Measurements from ENCODE around the gene KYNU.
A peak's percentile ranks its signal among the peaks of the same experiment; 100 is the strongest.

Gene KYNU

GRCh38 chr2:142870526-142870925, 6.9 kb upstream of the KYNU start:
- ChIA-PET POLR2A (no interaction called here), CTCF (no interaction called here)
- Histone ChIP-seq H3K36me3 (ENCODE audit: control insufficient read depth in 4 of 4, insufficient read depth in 4 of 4, low read length in 3 of 4) (no peaks in the 10 kb centered on the region), H3K9me3 (ENCODE audit: control extremely low read depth in 1 of 5, control insufficient read depth in 4 of 5, insufficient read depth in 2 of 5, low read depth in 1 of 5, low read length in 4 of 5) (no peaks in the 10 kb centered on the region), H3K27ac (ENCODE audit: insufficient read depth in 1 of 2, low read depth in 1 of 2, low read length in 2 of 2, poor library complexity in 1 of 2, severe bottlenecking in 2 of 2) (no peak overlapping the region), H3K4me1 (ENCODE audit: control extremely low read depth in 1 of 4, control insufficient read depth in 4 of 4, insufficient read depth in 4 of 4, low read length in 3 of 4) (peaks cover 2 to 16% (median 8%) of the 10 kb centered on the region in 4 experiments), H3K4me3 (ENCODE audit: control insufficient read depth in 1 of 7, extremely low read depth in 1 of 7, insufficient read depth in 4 of 7, low read depth in 2 of 7, low read length in 6 of 7) (no peak overlapping the region), H3K27me3 (replicated peaks in 2 of 5; ENCODE audit: control insufficient read depth in 4 of 5, insufficient read depth in 5 of 5, low read length in 4 of 5) (no peaks in the 10 kb centered on the region)
- WGBS (ENCODE audit: insufficient coverage): 100% methylated on average over 2 of the region's 2 CpGs
- no peak for DNase-seq

DNA sequence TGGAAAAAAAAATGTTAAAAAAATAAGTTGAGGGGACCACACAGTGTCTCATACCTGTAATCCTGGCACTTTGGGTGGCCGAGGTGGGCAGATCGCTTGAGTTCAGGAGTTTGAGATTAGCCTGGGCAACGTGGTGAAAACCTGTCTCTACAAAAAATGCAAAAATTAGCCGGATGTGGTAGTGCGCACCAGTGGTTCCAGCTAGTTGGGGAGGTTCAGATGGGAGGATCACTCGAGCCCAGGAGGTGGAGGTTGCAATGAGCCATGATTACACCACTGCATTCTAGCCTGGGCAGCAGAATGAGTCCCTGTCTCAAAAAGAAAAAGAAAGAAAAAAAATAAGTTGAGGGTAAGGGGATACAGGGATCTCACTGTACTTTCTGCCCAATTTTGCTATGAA, 6.1 kb upstream of the KYNU start:
- CTCF ChIA-PET: no interaction called here
- DNase-seq: no peak
- Histone ChIP-seq H3K27ac (ENCODE audit: insufficient read depth in 1 of 2, low read depth in 1 of 2, low read length in 2 of 2, poor library complexity in 1 of 2, severe bottlenecking in 2 of 2) (no peak overlapping the region), H3K4me1 (ENCODE audit: control extremely low read depth in 1 of 4, control insufficient read depth in 4 of 4, insufficient read depth in 4 of 4, low read length in 3 of 4) (peaks cover 0 to 8% (median 2%) of the 10 kb centered on the region in 4 experiments), H3K4me3 (ENCODE audit: control insufficient read depth in 1 of 7, extremely low read depth in 1 of 7, insufficient read depth in 4 of 7, low read depth in 2 of 7, low read length in 6 of 7) (no peak overlapping the region), H3K36me3 (ENCODE audit: control insufficient read depth in 4 of 4, insufficient read depth in 4 of 4, low read length in 3 of 4) (no peaks in the 10 kb centered on the region), H3K27me3 (replicated peaks in 2 of 5; ENCODE audit: control insufficient read depth in 4 of 5, insufficient read depth in 5 of 5, low read length in 4 of 5) (no peaks in the 10 kb centered on the region), H3K9me3 (ENCODE audit: control extremely low read depth in 1 of 5, control insufficient read depth in 4 of 5, insufficient read depth in 2 of 5, low read depth in 1 of 5, low read length in 4 of 5) (no peaks in the 10 kb centered on the region)
- POLR2A ChIA-PET: no interaction called here
- 98% methylated on average over 5 of the region's 6 CpGs for WGBS (ENCODE audit: insufficient coverage)

- 95% methylated on average over 2 of the region's 6 CpGs for WGBS (ENCODE audit: insufficient coverage)
- H3K9me3 ChIP-seq (ENCODE audit: control extremely low read depth in 1 of 5, control insufficient read depth in 4 of 5, insufficient read depth in 2 of 5, low read depth in 1 of 5, low read length in 4 of 5): no peaks in the 10 kb centered on the region
- no peaks in the 10 kb centered on the region for H3K36me3 ChIP-seq (ENCODE audit: control insufficient read depth in 4 of 4, insufficient read depth in 4 of 4, low read length in 3 of 4)
- POLR2A ChIA-PET: no interaction called here
- no peak overlapping the region for H3K4me3 ChIP-seq (ENCODE audit: control insufficient read depth in 1 of 7, extremely low read depth in 1 of 7, insufficient read depth in 4 of 7, low read depth in 2 of 7, low read length in 6 of 7)
- H3K27ac ChIP-seq (ENCODE audit: insufficient read depth in 1 of 2, low read depth in 1 of 2, low read length in 2 of 2, poor library complexity in 1 of 2, severe bottlenecking in 2 of 2): no peak overlapping the region
- CTCF ChIA-PET: no interaction called here
- H3K27me3 ChIP-seq (replicated peaks in 2 of 5; ENCODE audit: control insufficient read depth in 4 of 5, insufficient read depth in 5 of 5, low read length in 4 of 5): no peaks in the 10 kb centered on the region
- peak in 1 of 3 donors; percentile 27 for DNase-seq
- no peaks in the 10 kb centered on the region for H3K4me1 ChIP-seq (ENCODE audit: control extremely low read depth in 1 of 4, control insufficient read depth in 4 of 4, insufficient read depth in 4 of 4, low read length in 3 of 4)
Measured at GRCh38 chr2:142872882-142873724, 4.4 kb upstream of the KYNU start.

GRCh38 chr2:142873831-142874287, 3.6 kb upstream of the KYNU start:
- ChIA-PET CTCF (no interaction called here), POLR2A (no interaction called here)
- Histone ChIP-seq H3K4me1 (ENCODE audit: control extremely low read depth in 1 of 4, control insufficient read depth in 4 of 4, insufficient read depth in 4 of 4, low read length in 3 of 4) (no peaks in the 10 kb centered on the region), H3K36me3 (ENCODE audit: control insufficient read depth in 4 of 4, insufficient read depth in 4 of 4, low read length in 3 of 4) (no peaks in the 10 kb centered on the region), H3K4me3 (ENCODE audit: control insufficient read depth in 1 of 7, extremely low read depth in 1 of 7, insufficient read depth in 4 of 7, low read depth in 2 of 7, low read length in 6 of 7) (no peak overlapping the region), H3K27ac (ENCODE audit: insufficient read depth in 1 of 2, low read depth in 1 of 2, low read length in 2 of 2, poor library complexity in 1 of 2, severe bottlenecking in 2 of 2) (peak overlapping the region in 1 of 2 experiments; percentile 6), H3K27me3 (replicated peaks in 2 of 5; ENCODE audit: control insufficient read depth in 4 of 5, insufficient read depth in 5 of 5, low read length in 4 of 5) (no peaks in the 10 kb centered on the region), H3K9me3 (ENCODE audit: control extremely low read depth in 1 of 5, control insufficient read depth in 4 of 5, insufficient read depth in 2 of 5, low read depth in 1 of 5, low read length in 4 of 5) (no peaks in the 10 kb centered on the region)
- WGBS (ENCODE audit: insufficient coverage): no CpG with 5 or more reads among the region's 1 CpG
- DNase-seq: no peak

- Histone ChIP-seq H3K27ac (ENCODE audit: insufficient read depth in 1 of 2, low read depth in 1 of 2, low read length in 2 of 2, poor library complexity in 1 of 2, severe bottlenecking in 2 of 2) (peak overlapping the region in 1 of 2 experiments; percentile 6), H3K4me3 (ENCODE audit: control insufficient read depth in 1 of 7, extremely low read depth in 1 of 7, insufficient read depth in 4 of 7, low read depth in 2 of 7, low read length in 6 of 7) (no peak overlapping the region), H3K9me3 (ENCODE audit: control extremely low read depth in 1 of 5, control insufficient read depth in 4 of 5, insufficient read depth in 2 of 5, low read depth in 1 of 5, low read length in 4 of 5) (no peaks in the 10 kb centered on the region), H3K36me3 (ENCODE audit: control insufficient read depth in 4 of 4, insufficient read depth in 4 of 4, low read length in 3 of 4) (no peaks in the 10 kb centered on the region), H3K4me1 (ENCODE audit: control extremely low read depth in 1 of 4, control insufficient read depth in 4 of 4, insufficient read depth in 4 of 4, low read length in 3 of 4) (no peaks in the 10 kb centered on the region), H3K27me3 (replicated peaks in 2 of 5; ENCODE audit: control insufficient read depth in 4 of 5, insufficient read depth in 5 of 5, low read length in 4 of 5) (no peaks in the 10 kb centered on the region)
- ChIA-PET POLR2A (no interaction called here), CTCF (no interaction called here)
- 100% methylated on average over 2 of the region's 2 CpGs for WGBS (ENCODE audit: insufficient coverage)
- no peak for DNase-seq
Measured at GRCh38 chr2:142874293-142874814, 3.1 kb upstream of the KYNU start.

DNA sequence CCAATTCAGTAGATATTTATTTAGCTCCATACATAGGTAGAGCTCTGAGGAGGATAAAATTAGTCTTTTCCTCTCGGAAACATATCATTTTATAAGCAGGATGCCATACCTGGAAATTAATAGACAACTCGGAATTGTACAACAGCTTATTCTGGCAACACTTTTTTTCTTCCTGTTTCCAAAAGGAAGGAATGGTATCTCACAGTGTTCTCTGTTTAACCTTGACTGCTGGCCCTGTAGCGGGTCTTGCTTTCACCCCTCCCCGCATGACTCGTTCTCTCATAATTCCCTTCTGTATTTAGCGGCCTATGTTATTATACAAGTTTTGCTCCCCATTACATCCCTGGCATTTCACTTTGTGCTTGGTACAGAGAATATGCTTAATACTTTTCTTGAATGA, 2.5 kb upstream of the KYNU start:
- ChIA-PET POLR2A (no interaction called here), CTCF (no interaction called here)
- no peaks in the 10 kb centered on the region for H3K4me1 ChIP-seq (ENCODE audit: control extremely low read depth in 1 of 4, control insufficient read depth in 4 of 4, insufficient read depth in 4 of 4, low read length in 3 of 4)
- H3K27me3 ChIP-seq (replicated peaks in 2 of 5; ENCODE audit: control insufficient read depth in 4 of 5, insufficient read depth in 5 of 5, low read length in 4 of 5): no peaks in the 10 kb centered on the region
- 97% methylated on average over 4 of the region's 6 CpGs for WGBS (ENCODE audit: insufficient coverage)
- no peak overlapping the region for H3K4me3 ChIP-seq (ENCODE audit: control insufficient read depth in 1 of 7, extremely low read depth in 1 of 7, insufficient read depth in 4 of 7, low read depth in 2 of 7, low read length in 6 of 7)
- DNase-seq: no peak
- no peaks in the 10 kb centered on the region for H3K36me3 ChIP-seq (ENCODE audit: control insufficient read depth in 4 of 4, insufficient read depth in 4 of 4, low read length in 3 of 4)
- H3K9me3 ChIP-seq (ENCODE audit: control extremely low read depth in 1 of 5, control insufficient read depth in 4 of 5, insufficient read depth in 2 of 5, low read depth in 1 of 5, low read length in 4 of 5): no peaks in the 10 kb centered on the region
- no peak overlapping the region for H3K27ac ChIP-seq (ENCODE audit: insufficient read depth in 1 of 2, low read depth in 1 of 2, low read length in 2 of 2, poor library complexity in 1 of 2, severe bottlenecking in 2 of 2)

DNA sequence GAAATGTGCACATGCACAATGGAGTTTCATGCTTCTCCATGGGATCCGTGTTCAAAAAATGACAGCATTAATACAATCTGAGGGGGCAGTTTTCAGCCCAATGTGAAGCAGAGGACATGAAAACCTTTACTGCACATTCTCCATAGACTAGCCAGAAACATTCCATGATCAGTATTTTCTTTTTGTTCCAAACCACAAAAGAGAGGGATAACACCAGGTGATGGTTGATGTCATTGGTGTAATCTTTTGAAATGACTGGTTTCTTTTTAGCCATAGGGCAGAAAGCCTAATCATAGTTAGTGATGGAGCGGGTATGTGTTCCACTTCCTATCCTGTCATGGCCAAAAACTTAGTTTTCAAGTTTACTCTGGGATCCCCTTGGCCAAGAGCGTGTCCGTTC, 1.8 kb upstream of the KYNU start:
- DNase-seq: no peak
- H3K27ac ChIP-seq (ENCODE audit: insufficient read depth in 1 of 2, low read depth in 1 of 2, low read length in 2 of 2, poor library complexity in 1 of 2, severe bottlenecking in 2 of 2): no peak overlapping the region
- POLR2A ChIA-PET: no interaction called here
- H3K36me3 ChIP-seq (ENCODE audit: control insufficient read depth in 4 of 4, insufficient read depth in 4 of 4, low read length in 3 of 4): no peaks in the 10 kb centered on the region
- H3K9me3 ChIP-seq (ENCODE audit: control extremely low read depth in 1 of 5, control insufficient read depth in 4 of 5, insufficient read depth in 2 of 5, low read depth in 1 of 5, low read length in 4 of 5): no peaks in the 10 kb centered on the region
- H3K4me1 ChIP-seq (ENCODE audit: control extremely low read depth in 1 of 4, control insufficient read depth in 4 of 4, insufficient read depth in 4 of 4, low read length in 3 of 4): no peaks in the 10 kb centered on the region
- H3K27me3 ChIP-seq (replicated peaks in 2 of 5; ENCODE audit: control insufficient read depth in 4 of 5, insufficient read depth in 5 of 5, low read length in 4 of 5): no peaks in the 10 kb centered on the region
- 93% methylated on average over 2 of the region's 4 CpGs for WGBS (ENCODE audit: insufficient coverage)
- CTCF ChIA-PET: no interaction called here
- no peak overlapping the region for H3K4me3 ChIP-seq (ENCODE audit: control insufficient read depth in 1 of 7, extremely low read depth in 1 of 7, insufficient read depth in 4 of 7, low read depth in 2 of 7, low read length in 6 of 7)
